Stimulated activated naive B cell treated with anti-CD40 and anti-IgM and Interleukin-4, amounts not matched to agents 10 μg/mL and 1 μg/mL and 100 μg/mL, for 72 hours (primary cell): Measurements from ENCODE around the gene SLC4A2.

Source experiments
- ATAC-seq, 2 donors: fragments of 150-1000 bp; cut with Tn5 transposase; replicated peaks; 2 replicates each; pipeline ENCODE4 v1.10.0; 2021; ENCODE audit warnings: moderate library complexity in 1 of 2
- DNase-seq: peaks from one replicate; pipeline ENCODE4 v3.0.0; 2021
- H3K27ac Mint-ChIP-seq: one replicate; pipeline ENCODE4 v1.8.0; 2022; ENCODE audit warnings: mild to moderate bottlenecking, mixed read lengths
- H3K27me3 Mint-ChIP-seq, 2 donors: one replicate each; pipeline ENCODE4 v1.8.0; 2022; ENCODE audit warnings: mixed read lengths in 2 of 2
- H3K36me3 Mint-ChIP-seq, 2 donors: one replicate each; pipeline ENCODE4 v1.8.0; 2022; ENCODE audit warnings: mixed read lengths in 2 of 2, mild to moderate bottlenecking in 1 of 2
- H3K4me1 Mint-ChIP-seq, 2 donors: one replicate each; pipeline ENCODE4 v1.8.0; 2022; ENCODE audit warnings: mixed read lengths in 2 of 2, mild to moderate bottlenecking in 1 of 2
- H3K4me3 Mint-ChIP-seq, 2 donors: one replicate each; pipeline ENCODE4 v1.8.0; 2022; ENCODE audit warnings: mild to moderate bottlenecking in 2 of 2, mixed read lengths in 2 of 2, moderate library complexity in 1 of 2
- H3K9me3 Mint-ChIP-seq, 2 donors: one replicate each; pipeline ENCODE4 v1.8.0; 2022; ENCODE audit warnings: mixed read lengths in 2 of 2, mild to moderate bottlenecking in 1 of 2

Gene SLC4A2

DNA sequence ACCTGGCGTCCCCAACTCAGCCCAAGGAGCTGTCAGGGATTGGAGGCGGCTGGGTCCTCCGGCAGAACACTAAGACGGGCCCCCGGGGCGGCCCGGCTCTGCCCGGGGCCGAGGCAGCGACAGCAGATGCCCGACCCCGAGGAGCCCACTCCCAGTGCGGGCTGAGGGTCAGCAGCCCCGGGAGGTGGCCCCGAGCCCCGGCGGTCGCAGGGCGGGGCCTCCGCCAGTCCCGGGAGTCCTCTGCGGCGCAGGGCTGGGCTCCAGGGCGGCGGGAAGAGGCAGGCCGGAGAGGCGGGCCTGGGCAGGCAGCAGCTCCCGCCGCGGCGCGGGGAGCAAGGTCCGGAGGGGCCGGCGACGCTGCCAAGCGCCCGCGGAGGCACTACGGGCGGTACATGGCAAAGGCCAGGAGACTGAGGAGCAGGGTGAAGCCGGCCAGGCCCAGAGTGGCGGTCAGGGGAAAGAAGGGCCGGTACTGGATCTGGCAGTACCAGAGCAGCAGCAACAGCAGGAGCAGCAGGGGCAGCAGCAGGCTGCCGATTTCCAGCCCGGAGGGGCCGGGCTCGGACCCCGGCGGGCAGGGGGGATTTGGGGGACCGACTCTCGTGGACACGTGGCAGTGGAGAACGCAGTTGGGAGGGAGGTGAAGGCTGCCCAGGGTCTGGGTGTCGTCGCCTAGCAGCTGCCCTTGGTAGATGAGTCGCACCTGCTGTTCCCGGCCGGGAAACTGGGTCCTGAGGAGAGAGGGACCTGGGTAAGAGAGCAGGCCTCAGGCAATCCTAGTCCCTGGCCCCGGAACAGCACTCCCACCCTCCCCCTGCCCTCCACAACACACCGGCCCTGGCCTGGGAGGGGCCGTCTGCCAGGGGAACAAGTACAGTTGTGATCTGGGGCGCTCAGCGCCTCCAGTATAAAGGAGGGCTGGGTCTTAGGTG is 22.0 kb downstream of the SLC4A2 start:
- Mint-ChIP-seq H3K36me3 (peaks cover 9 to 25% of the 10 kb centered on the region in 2 donors), H3K27me3 (peaks cover 15 to 19% of the 10 kb centered on the region in 2 donors), H3K4me3 (peak overlapping the region; percentile 91 to 99), H3K27ac (peak overlapping the region; percentile 95), H3K9me3 (no peaks in the 10 kb centered on the region), H3K4me1 (peaks cover 43 to 57% of the 10 kb centered on the region in 2 donors)
- no peak for DNase-seq
- ATAC-seq: no peak

DNA sequence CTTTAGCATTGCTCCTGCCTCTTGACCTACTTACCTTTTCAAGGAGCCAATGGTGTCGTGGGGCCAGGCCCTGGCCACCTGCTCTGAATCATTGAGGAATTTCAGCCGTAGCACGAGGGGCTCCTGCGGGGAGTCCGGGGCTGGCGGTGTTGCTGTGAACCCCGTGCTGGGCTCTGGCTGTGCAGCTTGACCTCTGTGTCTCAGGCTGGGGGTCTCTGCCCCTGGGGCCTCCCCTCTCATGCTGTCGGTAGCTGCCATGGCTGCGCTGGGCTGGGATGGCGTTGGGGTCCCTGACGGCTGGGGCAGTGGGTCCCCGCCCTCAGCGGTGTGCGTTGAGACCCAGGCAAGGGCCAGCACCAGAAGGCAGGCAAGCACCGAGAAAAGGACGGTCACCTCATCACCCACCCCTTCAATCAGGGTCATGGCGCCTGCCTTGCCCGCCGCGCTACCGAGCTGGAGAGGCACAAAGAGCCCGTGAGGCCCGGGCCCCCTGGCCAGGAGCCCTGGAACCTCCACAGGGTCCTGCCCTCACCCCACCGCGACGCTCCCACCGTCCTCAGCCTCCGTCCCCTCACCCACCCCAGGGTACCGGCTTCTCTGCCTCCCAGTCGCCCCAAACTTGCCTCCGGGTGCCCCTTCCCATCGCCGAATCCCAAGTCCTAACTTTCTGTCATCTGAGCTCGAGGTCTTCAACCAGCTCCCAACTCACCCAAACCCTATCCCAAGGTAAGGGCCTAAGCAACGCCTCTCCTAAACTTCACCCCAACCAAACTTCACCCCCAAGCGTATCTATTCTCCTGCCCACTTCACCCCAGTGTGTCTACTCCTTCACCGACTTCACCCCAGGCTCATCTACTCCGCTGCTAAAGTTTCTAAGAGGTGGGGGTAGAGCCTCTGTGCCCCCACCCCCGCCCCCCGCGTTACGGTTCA is 23.0 kb downstream of the SLC4A2 start:
- Mint-ChIP-seq H3K9me3 (no peaks in the 10 kb centered on the region), H3K4me3 (peak overlapping the region; percentile 91 to 99), H3K27me3 (peaks cover 15 to 24% of the 10 kb centered on the region in 2 donors), H3K36me3 (peaks cover 9 to 23% of the 10 kb centered on the region in 2 donors), H3K27ac (peak overlapping the region; percentile 98), H3K4me1 (peaks cover 43 to 63% of the 10 kb centered on the region in 2 donors)
- DNase-seq (no peak), ATAC-seq (no peak)

DNA sequence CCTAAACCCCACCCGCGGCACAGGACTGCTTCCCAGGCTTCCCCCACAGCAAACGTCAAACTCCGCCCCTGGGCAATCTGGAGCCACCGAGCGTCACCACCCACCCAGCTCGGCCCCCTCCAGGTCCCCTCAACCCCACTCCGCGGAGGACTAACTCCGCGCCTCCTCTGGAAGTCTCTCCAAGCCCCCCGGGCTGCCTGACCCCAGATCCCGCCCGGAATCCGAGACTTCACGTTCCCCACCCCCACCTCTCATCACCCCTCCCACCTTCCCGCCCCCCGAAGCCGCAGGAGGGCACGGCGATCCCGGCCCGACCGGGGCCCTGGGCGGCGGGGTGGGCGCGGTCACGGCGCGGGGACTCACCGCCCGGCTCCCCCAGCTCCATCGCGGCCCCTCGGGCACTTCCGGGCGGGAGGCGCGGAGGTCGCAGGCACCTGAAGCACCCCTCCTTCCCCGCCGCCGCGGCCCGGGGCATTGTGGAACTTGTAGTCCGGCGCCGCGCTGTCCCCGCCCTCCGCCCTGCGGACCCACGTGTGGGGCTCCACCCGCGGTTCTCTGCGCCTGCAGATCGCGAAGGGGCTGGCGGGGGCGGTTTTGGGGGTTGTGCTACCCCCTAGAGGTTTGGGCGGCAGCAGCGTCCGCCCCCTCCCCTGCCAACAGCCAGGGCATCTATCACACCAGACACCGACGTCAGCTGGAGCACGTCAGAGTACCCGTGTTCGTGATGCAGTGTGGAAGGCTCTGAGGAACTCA is 23.9 kb downstream of the SLC4A2 start, which contains the start of gene TMUB1:
TSS of gene TMUB1 (minus strand) at position 423 of the 753 bp plus-strand sequence. CDS start 930 bp downstream, outside the sequence.
- ATAC-seq (peak; percentile 71 to 73), DNase-seq (peak; percentile 73)
- Mint-ChIP-seq H3K4me1 (peaks cover 41 to 66% of the 10 kb centered on the region in 2 donors), H3K27ac (peak within 1 kb of the TSS; percentile 98), H3K9me3 (no peaks in the 10 kb centered on the region), H3K27me3 (peaks cover 15 to 27% of the 10 kb centered on the region in 2 donors), H3K4me3 (peak within 1 kb of the TSS; percentile 91 to 99), H3K36me3 (peaks cover 6 to 19% of the 10 kb centered on the region in 2 donors)

DNA sequence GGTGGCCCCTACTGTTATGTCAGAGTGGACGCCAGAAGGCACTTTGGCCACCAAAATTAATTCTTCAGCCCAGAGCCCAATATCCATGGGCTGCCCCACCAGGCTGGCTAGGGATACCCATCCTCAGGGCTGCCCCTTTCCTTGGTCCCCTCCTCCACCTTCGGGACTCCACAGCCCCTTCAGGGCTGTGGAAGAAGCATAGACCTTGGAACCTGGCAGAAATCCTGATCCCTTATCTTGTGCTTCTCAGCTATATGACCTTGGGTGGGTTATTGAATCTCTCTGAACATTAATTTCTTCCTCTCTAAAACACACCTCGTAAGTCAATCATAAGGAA is 24.4 kb downstream of the SLC4A2 start:
- Mint-ChIP-seq H3K36me3 (peaks cover 6 to 16% of the 10 kb centered on the region in 2 donors), H3K4me3 (peak overlapping the region; percentile 91 to 99), H3K4me1 (peaks cover 40 to 66% of the 10 kb centered on the region in 2 donors), H3K27me3 (peaks cover 16 to 31% of the 10 kb centered on the region in 2 donors), H3K9me3 (no peaks in the 10 kb centered on the region), H3K27ac (no peak overlapping the region)
- no peak for ATAC-seq
- no peak for DNase-seq

DNA sequence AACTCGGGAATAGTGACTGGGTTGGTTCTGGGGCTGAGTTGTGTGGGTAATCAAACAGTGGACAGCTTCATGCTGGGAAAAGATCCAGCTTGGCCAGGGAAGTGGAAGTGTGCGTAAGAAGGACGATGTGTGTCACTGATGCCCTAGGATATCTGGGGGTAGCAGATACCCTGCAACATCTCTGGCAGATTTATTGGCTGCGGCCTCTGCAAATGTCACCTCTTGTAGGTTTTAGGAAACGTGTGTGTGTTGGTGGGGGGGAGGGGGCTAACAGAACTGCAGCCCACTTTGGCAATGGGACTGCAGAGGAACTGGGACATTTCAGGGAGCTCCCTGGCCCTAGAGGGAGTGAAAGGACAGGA is 25.9 kb downstream of the SLC4A2 start:
- Mint-ChIP-seq H3K27ac (no peak overlapping the region), H3K36me3 (peaks cover under 1 to 13% of the 10 kb centered on the region in 2 donors), H3K4me1 (peaks cover 40 to 59% of the 10 kb centered on the region in 2 donors), H3K4me3 (peak overlapping the region; percentile 88 to 89), H3K9me3 (no peaks in the 10 kb centered on the region), H3K27me3 (peaks cover 28 to 46% of the 10 kb centered on the region in 2 donors)
- DNase-seq (no peak), ATAC-seq (no peak)

DNA sequence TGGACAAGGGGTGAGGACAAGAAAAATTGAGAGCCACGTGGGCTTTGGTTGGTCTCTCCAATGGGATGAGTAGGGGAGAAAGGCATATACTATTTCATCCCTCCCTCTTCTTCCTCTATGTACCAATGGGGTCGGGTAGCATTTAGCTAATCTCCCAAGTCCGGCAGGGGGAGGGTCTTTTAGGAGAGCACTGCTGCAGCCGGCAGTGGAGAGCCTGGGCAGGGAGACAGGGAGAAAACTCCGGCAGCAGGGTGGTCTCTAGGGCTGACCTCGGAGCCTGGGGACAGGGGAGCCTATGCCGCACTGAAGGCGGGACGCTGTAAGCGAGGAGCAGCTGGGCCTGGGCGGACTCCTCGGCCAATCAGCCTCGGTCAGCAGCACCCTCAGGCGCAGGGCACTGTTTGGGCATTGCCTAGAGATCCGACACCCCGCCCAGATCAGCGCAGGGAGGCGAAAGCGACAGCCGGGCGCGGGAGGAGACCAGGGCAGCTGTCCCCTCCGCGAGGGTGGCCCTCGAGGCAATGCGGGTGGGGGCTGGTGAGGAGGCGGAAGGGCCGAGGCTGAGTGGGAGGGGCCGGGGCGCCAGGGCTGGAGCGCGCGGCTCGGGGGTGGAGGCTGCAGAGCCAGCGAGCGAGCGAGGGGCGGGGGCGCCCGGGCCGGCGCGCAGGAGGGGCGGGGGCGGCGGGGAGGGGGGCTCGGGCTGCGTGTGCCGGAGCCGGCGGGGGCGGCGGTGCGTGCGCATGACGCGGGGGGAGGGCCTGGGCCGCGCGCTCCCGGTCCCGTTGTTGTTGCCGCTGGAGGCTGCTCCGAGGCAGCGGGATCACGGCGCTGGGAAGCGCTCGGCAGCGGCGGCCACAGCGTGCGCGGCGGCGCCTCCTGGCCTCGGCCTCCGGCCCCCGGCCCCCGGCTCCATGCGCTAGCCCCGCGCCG is 26.6 kb downstream of the SLC4A2 start, which contains the start of gene AGAP3:
TSS of gene AGAP3 (plus strand) at position 785 of the 930 bp plus-strand sequence. CDS start 267 bp downstream, outside the sequence.
- peak within 1 kb of the TSS; percentile 90 for H3K27ac Mint-ChIP-seq
- no peak for DNase-seq
- H3K4me1 Mint-ChIP-seq: peaks cover 40 to 59% of the 10 kb centered on the region in 2 donors
- peak; percentile 14 to 28 for ATAC-seq
- H3K36me3 Mint-ChIP-seq: peaks cover 0 to 13% of the 10 kb centered on the region in 2 donors
- H3K4me3 Mint-ChIP-seq: peak within 1 kb of the TSS; percentile 88 to 89
- H3K27me3 Mint-ChIP-seq: peaks cover 28 to 52% of the 10 kb centered on the region in 2 donors
- no peaks in the 10 kb centered on the region for H3K9me3 Mint-ChIP-seq

DNA sequence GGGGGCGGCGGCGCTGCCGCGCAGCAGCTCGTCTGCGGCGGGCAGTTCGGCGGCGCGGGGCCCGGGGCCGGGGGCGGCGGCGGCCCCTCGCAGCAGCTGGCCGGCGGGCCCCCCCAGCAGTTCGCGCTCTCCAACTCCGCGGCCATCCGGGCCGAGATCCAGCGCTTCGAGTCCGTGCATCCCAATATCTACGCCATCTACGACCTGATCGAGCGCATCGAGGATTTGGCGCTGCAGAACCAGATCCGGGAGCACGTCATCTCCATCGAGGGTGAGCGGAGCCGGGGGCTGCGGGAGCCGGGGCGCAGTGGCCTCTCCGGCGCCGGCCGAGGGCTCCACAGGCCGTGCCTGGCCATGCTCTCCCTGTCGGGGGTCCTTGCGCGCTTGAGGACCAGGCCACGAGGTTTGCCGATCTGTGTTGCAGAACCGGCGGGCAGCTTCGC is 27.4 kb downstream of the SLC4A2 start:
- H3K9me3 Mint-ChIP-seq: no peaks in the 10 kb centered on the region
- H3K27me3 Mint-ChIP-seq: peaks cover 28 to 60% of the 10 kb centered on the region in 2 donors
- no peak for ATAC-seq
- peak overlapping the region; percentile 81 for H3K27ac Mint-ChIP-seq
- H3K4me1 Mint-ChIP-seq: peaks cover 38 to 52% of the 10 kb centered on the region in 2 donors
- H3K36me3 Mint-ChIP-seq: peaks cover 0 to 17% of the 10 kb centered on the region in 2 donors
- H3K4me3 Mint-ChIP-seq: peak overlapping the region; percentile 82 to 86
- DNase-seq: no peak

DNA sequence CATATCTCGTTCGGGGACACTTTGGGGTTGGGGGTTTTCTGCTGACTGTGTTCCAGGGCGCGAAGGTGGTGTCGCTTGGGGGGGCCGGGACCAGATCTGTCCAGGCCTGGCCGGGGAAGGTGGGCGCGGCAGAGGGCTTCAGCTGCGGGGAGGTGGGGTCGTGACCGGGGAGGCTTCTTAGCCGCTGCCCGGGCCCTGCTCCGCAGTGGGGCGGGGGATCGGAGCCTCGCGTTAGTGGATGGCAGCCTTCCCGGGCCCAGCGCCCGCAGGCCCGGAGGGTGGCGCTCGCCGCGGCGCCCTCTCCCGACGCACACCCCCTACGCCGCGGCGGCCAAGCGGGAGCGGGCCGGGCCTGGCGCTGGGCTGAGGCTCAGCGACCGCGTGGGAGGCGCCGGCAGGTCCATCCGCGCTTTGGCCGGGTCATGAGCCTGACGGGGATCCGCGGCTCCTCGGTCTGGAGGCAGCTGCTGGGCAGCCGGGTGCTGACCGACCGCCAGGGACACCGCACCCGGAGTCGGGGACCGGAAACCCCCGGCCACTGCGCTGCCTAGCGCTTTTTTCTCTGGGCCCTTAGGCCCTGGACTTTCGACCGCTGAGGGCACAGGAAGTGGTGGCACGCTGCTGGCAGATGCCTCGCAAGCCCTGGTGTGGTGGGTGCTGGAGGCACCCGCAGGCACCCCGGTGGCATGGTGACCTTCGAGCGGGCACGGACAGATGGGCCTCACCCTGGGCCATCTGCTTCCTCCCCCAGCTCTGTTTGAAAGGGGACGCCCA is 28.0 kb downstream of the SLC4A2 start:
- peak; percentile 23 for DNase-seq
- H3K4me1 Mint-ChIP-seq: peaks cover 34 to 46% of the 10 kb centered on the region in 2 donors
- no peaks in the 10 kb centered on the region for H3K9me3 Mint-ChIP-seq
- peaks cover 0 to 17% of the 10 kb centered on the region in 2 donors for H3K36me3 Mint-ChIP-seq
- ATAC-seq: peak in 1 of 2 donors; percentile 11
- peaks cover 28 to 62% of the 10 kb centered on the region in 2 donors for H3K27me3 Mint-ChIP-seq
- peak overlapping the region; percentile 82 to 86 for H3K4me3 Mint-ChIP-seq
- H3K27ac Mint-ChIP-seq: peak overlapping the region; percentile 81

DNA sequence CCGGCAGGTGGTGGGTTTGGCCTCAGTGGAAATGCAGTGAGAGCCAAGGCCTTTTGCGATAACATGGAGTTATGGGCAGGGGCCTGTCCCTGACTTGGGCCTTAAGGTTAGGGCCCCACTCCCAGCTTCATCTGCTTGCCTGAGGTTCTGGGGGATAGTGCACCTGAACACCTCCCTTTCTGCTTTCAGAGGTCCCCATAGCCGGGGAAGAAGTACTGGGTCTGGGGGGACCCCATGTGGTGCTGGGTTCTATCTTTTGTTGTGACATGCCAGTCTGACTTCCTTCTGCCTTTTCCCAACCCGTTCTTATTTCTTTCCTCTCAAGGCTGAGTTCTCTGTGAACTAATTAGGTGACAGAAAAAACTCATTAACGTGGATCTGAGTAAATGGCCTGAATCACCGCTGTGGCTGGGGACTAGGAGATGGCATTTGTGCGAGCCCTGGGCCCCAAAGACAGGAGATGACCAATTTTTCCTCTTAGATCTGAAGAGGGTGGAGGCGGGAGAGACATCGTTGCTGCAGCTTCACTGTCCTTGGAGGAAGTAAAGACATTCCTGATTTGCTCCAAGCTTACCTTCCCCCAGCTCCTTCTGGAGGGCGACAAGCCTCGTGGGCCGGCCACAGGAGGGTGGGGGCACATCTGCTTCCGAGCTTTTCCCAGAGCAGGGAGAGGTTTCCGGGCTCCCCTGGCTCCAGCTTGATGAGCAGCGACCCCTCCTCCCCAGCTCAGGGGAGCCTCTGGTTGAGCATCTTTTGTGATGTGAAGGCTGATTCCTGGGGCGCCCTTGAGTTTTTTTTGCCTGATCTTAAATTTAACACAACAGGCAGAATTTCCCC is 28.8 kb downstream of the SLC4A2 start:
- H3K27ac Mint-ChIP-seq: no peak overlapping the region
- DNase-seq (no peak), ATAC-seq (no peak)
- H3K9me3 Mint-ChIP-seq: no peaks in the 10 kb centered on the region
- H3K4me3 Mint-ChIP-seq: peak overlapping the region; percentile 55 to 82
- H3K27me3 Mint-ChIP-seq: peaks cover 28 to 63% of the 10 kb centered on the region in 2 donors
- H3K36me3 Mint-ChIP-seq: peaks cover 0 to 11% of the 10 kb centered on the region in 2 donors
- H3K4me1 Mint-ChIP-seq: peaks cover 28 to 39% of the 10 kb centered on the region in 2 donors

DNA sequence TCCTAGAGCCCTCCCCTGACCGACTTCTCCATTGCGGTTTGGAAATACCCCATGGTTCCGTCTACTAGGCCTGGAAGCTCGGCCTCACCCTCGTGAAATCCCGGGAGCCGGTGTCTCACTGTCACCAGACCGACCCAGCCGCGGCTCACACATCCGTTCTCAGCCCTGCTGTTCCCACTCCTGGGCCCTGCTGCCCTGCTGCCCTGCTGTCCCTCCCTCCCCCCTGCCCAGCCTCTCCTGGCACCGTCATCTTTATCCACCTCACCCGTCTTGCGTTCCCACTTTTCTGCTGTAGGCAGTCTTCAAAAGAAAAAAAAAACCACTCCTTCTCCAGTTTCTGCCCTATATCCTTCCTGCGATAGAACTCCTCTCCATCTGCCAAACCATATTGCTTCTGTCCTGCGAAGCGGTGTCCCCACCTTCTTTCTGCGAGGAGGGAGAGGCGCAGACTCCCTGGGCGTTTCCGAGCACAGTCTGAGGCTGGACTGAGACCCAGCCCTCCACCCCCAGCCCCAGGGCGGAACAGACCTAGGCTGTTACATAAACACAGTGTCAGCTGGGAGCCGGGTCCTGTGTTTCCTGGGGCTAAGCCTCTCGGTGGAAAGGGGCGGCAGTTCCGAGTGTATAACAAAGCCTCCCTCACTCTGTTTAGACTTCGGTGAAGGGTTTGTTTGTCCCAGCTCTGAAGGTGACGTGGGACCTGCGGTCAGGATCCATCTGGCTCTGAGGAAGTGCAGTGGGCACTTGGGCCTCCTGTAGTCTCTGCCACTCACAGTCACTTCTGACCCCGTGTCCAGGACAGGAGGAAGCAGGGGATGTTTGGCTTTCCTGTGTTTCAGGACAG is 29.7 kb downstream of the SLC4A2 start:
- no peak overlapping the region for H3K27ac Mint-ChIP-seq
- ATAC-seq: peak; percentile 22 to 28

More for the DNA sequence above, 29.7 kb downstream of the SLC4A2 start:
- H3K4me3 Mint-ChIP-seq: peak overlapping the region; percentile 44 to 71
- no peak for DNase-seq
- peaks cover 28 to 39% of the 10 kb centered on the region in 2 donors for H3K4me1 Mint-ChIP-seq
- H3K27me3 Mint-ChIP-seq: peaks cover 28 to 68% of the 10 kb centered on the region in 2 donors
- H3K9me3 Mint-ChIP-seq: no peaks in the 10 kb centered on the region
- peaks cover 0 to 11% of the 10 kb centered on the region in 2 donors for H3K36me3 Mint-ChIP-seq
